ENCODE results near the gene LIFR.

DNA sequence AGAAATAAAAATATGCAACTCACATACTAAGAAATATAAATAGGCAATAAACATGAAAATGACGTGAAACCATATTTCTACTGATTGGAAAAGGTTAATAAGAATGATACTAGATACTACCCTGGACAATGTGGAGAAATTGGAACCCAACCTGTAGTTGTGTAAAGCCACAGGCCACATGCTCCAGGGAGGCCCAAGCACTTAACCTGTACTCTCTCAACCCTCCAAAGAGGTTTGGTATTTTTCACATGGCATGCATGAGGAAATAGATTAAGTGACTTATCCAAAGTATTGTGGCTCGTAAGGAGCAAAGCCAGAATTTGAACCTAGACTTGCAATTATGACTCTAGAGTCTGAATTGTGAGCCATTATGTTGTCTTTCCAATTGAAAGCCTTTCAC, 13.4 kb downstream of the LIFR start:
- TF ChIP-seq, protein P1, sequence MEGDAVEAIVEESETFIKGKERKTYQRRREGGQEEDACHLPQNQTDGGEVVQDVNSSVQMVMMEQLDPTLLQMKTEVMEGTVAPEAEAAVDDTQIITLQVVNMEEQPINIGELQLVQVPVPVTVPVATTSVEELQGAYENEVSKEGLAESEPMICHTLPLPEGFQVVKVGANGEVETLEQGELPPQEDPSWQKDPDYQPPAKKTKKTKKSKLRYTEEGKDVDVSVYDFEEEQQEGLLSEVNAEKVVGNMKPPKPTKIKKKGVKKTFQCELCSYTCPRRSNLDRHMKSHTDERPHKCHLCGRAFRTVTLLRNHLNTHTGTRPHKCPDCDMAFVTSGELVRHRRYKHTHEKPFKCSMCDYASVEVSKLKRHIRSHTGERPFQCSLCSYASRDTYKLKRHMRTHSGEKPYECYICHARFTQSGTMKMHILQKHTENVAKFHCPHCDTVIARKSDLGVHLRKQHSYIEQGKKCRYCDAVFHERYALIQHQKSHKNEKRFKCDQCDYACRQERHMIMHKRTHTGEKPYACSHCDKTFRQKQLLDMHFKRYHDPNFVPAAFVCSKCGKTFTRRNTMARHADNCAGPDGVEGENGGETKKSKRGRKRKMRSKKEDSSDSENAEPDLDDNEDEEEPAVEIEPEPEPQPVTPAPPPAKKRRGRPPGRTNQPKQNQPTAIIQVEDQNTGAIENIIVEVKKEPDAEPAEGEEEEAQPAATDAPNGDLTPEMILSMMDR (conservative IDR thresholded peaks at IDR 0.05; ENCODE audit: low read length): no peak
- no peak for TF ChIP-seq EZH2phosphoT487 (IDR thresholded peaks at IDR 0.05; ENCODE audit: borderline replicate concordance)

Measured in Loucy (cell line).